ENCODE results near the gene NRL. TPM values are rescaled to one million over a fixed set of nuclear protein-coding genes. Genes with fewer than 3 reads are reported as not detected.

Gene NRL
- total and polyA plus RNA-seq, 8 donors: 0.37 to 2.4 (median 1.4) TPM

DNA sequence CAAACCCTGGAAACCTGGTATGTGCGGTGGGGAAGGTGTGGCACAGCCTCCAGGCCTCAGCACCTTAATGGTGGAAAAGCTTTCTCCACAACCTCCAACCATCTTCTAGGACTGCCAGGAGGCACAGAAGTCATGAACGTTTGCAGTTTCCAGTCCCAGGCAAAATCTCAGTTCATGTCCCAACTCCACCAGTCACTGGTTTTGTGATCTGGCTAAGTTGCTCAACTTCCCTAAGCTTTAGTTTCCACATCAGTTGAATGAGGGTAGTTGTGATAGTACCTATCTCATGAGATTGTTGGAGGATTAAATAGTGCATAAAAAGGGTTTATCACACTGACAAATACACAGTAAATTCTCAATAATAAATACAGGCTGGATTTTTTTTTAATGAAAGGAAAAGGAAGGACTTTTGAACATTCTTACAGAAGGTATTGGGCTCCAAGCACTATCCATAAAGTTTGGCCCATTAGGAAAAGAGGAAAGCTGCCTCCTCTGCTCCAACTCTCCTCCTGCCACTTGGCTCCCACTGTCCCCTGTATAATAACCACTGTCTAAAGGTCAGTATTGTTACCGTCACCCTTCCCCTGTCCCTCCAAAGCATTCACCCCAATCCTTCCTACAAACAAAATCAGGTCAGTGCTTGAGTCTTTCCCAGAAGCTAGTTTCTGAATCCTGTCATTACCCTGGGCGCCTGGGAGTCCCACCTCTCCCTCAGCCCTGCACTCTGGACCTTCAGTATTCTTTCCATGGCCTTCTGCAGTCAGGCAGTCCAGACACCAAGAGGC lies 14.4 kb downstream of the NRL start:
- no peak overlapping the region for H3K4me3 ChIP-seq
- H3K36me3 ChIP-seq: no peaks in the 10 kb centered on the region
- ATAC-seq (no peak), FAIRE-seq (no peak), DNase-seq (no peak)
- intact Hi-C loops (cut with DNase I): no loop called here
- no peaks in the 10 kb centered on the region for H3K9me3 ChIP-seq
- H3K27me3 ChIP-seq: no peaks in the 10 kb centered on the region
- H3K4me1 ChIP-seq: peaks cover 9 to 11% (median 11%) of the 10 kb centered on the region in 3 donors
- WGBS, 2 donors: 77 to 81% methylated on average over 4 of the region's 4 CpGs
- TF ChIP-seq, protein P1, sequence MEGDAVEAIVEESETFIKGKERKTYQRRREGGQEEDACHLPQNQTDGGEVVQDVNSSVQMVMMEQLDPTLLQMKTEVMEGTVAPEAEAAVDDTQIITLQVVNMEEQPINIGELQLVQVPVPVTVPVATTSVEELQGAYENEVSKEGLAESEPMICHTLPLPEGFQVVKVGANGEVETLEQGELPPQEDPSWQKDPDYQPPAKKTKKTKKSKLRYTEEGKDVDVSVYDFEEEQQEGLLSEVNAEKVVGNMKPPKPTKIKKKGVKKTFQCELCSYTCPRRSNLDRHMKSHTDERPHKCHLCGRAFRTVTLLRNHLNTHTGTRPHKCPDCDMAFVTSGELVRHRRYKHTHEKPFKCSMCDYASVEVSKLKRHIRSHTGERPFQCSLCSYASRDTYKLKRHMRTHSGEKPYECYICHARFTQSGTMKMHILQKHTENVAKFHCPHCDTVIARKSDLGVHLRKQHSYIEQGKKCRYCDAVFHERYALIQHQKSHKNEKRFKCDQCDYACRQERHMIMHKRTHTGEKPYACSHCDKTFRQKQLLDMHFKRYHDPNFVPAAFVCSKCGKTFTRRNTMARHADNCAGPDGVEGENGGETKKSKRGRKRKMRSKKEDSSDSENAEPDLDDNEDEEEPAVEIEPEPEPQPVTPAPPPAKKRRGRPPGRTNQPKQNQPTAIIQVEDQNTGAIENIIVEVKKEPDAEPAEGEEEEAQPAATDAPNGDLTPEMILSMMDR (IDR thresholded peaks at IDR 0.05): no peak
- no peak overlapping the region for H3K27ac ChIP-seq

GRCh38 chr14:24098927-24099813 lies 15.6 kb downstream of the NRL start:
- no peak for FAIRE-seq
- peak; percentile 82 to 89 (median 86) for ATAC-seq
- H3K27me3 ChIP-seq: no peaks in the 10 kb centered on the region
- H3K4me3 ChIP-seq: no peak overlapping the region
- peak overlapping the region; percentile 36 to 58 (median 40) for H3K27ac ChIP-seq
- 40 to 48% methylated on average over 17 of the region's 17 CpGs for WGBS, 2 donors
- peak; percentile 84 to 98 (median 95) for DNase-seq
- H3K4me1 ChIP-seq: peaks cover 9 to 14% (median 11%) of the 10 kb centered on the region in 3 donors
- intact Hi-C loops (cut with DNase I): no loop called here
- H3K36me3 ChIP-seq: no peaks in the 10 kb centered on the region
- H3K9me3 ChIP-seq: no peaks in the 10 kb centered on the region
- TF ChIP-seq, protein P1 (IDR thresholded peaks at IDR 0.05): no peak

- peak overlapping the region; percentile 36 to 58 (median 40) for H3K27ac ChIP-seq
- 92% methylated on average over 16 of the region's 16 CpGs for WGBS, 2 donors
- peaks cover 9 to 14% (median 13%) of the 10 kb centered on the region in 3 donors for H3K4me1 ChIP-seq
These were observed 16.4 kb downstream of the NRL start for GRCh38 chr14:24098229-24098926.

DNA sequence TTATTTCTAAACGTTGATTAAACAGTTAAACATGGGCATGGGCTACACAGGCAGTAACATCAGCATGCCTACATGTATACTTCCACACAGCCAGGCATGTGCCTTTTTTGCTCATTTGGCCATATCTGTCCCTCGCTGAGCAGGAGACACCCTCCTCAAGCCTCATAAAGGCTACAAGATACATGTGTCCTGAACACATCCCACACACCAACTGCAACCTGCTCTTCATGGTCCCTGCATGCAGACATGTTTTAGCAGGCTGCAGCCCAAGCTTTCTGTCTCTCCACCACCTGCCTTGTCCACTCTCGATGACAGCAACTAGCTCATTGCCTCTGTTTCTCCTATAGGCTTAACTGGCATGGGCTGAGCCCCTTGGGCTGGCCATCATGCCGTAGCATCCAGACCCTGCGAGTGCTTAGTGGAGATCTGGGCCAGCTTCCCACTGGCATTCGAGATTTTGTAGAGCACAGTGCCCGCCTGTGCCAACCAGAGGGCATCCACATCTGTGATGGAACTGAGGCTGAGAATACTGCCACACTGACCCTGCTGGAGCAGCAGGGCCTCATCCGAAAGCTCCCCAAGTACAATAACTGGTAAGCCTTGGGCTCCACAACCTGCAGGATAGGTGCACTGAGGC lies 18.1 kb downstream of the NRL start:
- 90 to 92% methylated on average over 8 of the region's 8 CpGs for WGBS, 2 donors
- intact Hi-C loops (cut with DNase I): no loop called here

More at GRCh38 chr14:24098229-24098926, 16.4 kb downstream of the NRL start:
- ATAC-seq: no peak
- H3K27me3 ChIP-seq: no peaks in the 10 kb centered on the region
- intact Hi-C loops (cut with DNase I): no loop called here
- no peaks in the 10 kb centered on the region for H3K9me3 ChIP-seq
- H3K4me3 ChIP-seq: no peak overlapping the region
- peak in 2 of 6 donors; percentile 36 to 58 for DNase-seq
- no peaks in the 10 kb centered on the region for H3K36me3 ChIP-seq
- no peak for FAIRE-seq
- TF ChIP-seq, protein P1 (IDR thresholded peaks at IDR 0.05): no peak

More for the DNA sequence above, 18.1 kb downstream of the NRL start:
- FAIRE-seq (no peak), ATAC-seq (no peak), DNase-seq (no peak)
- Histone ChIP-seq H3K36me3 (no peaks in the 10 kb centered on the region), H3K27ac (no peak overlapping the region), H3K4me3 (no peak overlapping the region), H3K4me1 (peaks cover 12 to 28% (median 14%) of the 10 kb centered on the region in 3 donors), H3K9me3 (no peaks in the 10 kb centered on the region), H3K27me3 (no peaks in the 10 kb centered on the region)
- TF ChIP-seq, protein P1 (IDR thresholded peaks at IDR 0.05): no peak

All from pancreas (tissue), 10 donors.